Endothelial cell of umbilical vein (primary cell): Measurements from ENCODE around the gene PARK7.

Experiments
- CTCF ChIP-seq, 2 donors: IDR thresholded peaks; 1 replicate in 1 of 2; 2 replicates in 1 of 2; pipeline ENCODE4 v1.5.1; 2011; ENCODE audit warnings: low read length in 2 of 2, mild to moderate bottlenecking in 2 of 2, moderate library complexity in 2 of 2, control low read depth in 1 of 2, inconsistent platforms in 1 of 2, low read depth in 1 of 2; ENCODE audit not compliant: insufficient read depth in 1 of 2; ENCODE audit errors: extremely low read depth in 1 of 2
- EZH2 ChIP-seq: IDR thresholded peaks from 2 replicates; pipeline ENCODE4 v1.6.1; 2012; ENCODE audit warnings: borderline replicate concordance, low read depth, mild to moderate bottlenecking, moderate library complexity, low read length, inconsistent platforms; ENCODE audit not compliant: severe bottlenecking
- JUN ChIP-seq: IDR thresholded peaks from 2 replicates; pipeline ENCODE4 v1.6.1; 2011; ENCODE audit warnings: borderline replicate concordance, low read depth; ENCODE audit not compliant: insufficient read length, insufficient read depth
- POLR2A ChIP-seq: IDR thresholded peaks from 2 replicates; pipeline ENCODE4 v1.6.1; 2012; ENCODE audit warnings: low read depth, mild to moderate bottlenecking, control low read depth, low read length
- POLR2AphosphoS5 ChIP-seq: IDR thresholded peaks from 2 replicates; pipeline ENCODE4 v1.6.1; 2012; ENCODE audit warnings: low read depth, mild to moderate bottlenecking, control low read depth, low read length, moderate library complexity; ENCODE audit not compliant: insufficient read depth

- TF ChIP-seq POLR2AphosphoS5 (no peak), CTCF (IDR thresholded peaks at IDR 0.05; ENCODE audit: extremely low read depth in 1 of 2, insufficient read depth in 1 of 2, low read depth in 1 of 2, low read length in 2 of 2) (no peak), EZH2 (no peak), POLR2A (no peak), JUN (no peak)
Measured at GRCh38 chr1:7928247-7928646, 33.3 kb upstream of the PARK7 start.
